ENCODE measurements around the gene CACNG4.

DNA sequence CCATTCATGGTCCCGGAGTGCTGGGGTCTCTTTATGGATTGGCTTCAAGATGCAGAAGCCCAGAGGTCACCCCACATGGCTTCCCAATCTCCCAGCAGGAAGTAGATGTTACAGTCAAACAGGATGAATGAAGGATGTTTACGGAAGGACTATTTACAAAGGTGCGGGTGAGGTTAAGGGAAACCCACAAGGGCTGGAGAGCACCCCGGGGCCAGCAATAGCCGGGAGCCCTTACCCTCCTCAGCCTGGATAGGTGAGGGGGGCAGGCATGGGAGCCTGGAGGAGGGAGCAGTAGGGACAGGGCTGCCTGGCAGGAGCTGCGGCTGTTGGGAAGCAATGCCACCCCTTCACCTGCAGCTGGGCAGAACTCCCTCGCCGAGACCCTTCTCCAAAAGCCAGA is 55.3 kb downstream of the CACNG4 start:
- TF ChIP-seq TAF1 (IDR thresholded peaks at IDR 0.05; ENCODE audit: low read depth): no peak
- TF ChIP-seq CTCF (IDR thresholded peaks at IDR 0.05; ENCODE audit: poor library complexity, severe bottlenecking): no peak
- no peak for TF ChIP-seq POLR2AphosphoS5 (IDR thresholded peaks at IDR 0.05)
- TF ChIP-seq RAD21 (conservative IDR thresholded peaks at IDR 0.05): no peak
- TF ChIP-seq, protein P1, sequence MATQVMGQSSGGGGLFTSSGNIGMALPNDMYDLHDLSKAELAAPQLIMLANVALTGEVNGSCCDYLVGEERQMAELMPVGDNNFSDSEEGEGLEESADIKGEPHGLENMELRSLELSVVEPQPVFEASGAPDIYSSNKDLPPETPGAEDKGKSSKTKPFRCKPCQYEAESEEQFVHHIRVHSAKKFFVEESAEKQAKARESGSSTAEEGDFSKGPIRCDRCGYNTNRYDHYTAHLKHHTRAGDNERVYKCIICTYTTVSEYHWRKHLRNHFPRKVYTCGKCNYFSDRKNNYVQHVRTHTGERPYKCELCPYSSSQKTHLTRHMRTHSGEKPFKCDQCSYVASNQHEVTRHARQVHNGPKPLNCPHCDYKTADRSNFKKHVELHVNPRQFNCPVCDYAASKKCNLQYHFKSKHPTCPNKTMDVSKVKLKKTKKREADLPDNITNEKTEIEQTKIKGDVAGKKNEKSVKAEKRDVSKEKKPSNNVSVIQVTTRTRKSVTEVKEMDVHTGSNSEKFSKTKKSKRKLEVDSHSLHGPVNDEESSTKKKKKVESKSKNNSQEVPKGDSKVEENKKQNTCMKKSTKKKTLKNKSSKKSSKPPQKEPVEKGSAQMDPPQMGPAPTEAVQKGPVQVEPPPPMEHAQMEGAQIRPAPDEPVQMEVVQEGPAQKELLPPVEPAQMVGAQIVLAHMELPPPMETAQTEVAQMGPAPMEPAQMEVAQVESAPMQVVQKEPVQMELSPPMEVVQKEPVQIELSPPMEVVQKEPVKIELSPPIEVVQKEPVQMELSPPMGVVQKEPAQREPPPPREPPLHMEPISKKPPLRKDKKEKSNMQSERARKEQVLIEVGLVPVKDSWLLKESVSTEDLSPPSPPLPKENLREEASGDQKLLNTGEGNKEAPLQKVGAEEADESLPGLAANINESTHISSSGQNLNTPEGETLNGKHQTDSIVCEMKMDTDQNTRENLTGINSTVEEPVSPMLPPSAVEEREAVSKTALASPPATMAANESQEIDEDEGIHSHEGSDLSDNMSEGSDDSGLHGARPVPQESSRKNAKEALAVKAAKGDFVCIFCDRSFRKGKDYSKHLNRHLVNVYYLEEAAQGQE (IDR thresholded peaks at IDR 0.05; ENCODE audit: borderline replicate concordance): no peak
- no peak for TF ChIP-seq EP300 (conservative IDR thresholded peaks at IDR 0.05; ENCODE audit: poor library complexity, severe bottlenecking)
- TF ChIP-seq EZH2 (IDR thresholded peaks at IDR 0.05; ENCODE audit: borderline replicate concordance, insufficient read depth, low read length, poor library complexity, severe bottlenecking): no peak
- no peak for TF ChIP-seq MXI1 (conservative IDR thresholded peaks at IDR 0.05; ENCODE audit: poor library complexity, severe bottlenecking)

Data from neural cell (in vitro differentiated cells).